ENCODE results near the gene CLDN9.

Gene CLDN9

DNA sequence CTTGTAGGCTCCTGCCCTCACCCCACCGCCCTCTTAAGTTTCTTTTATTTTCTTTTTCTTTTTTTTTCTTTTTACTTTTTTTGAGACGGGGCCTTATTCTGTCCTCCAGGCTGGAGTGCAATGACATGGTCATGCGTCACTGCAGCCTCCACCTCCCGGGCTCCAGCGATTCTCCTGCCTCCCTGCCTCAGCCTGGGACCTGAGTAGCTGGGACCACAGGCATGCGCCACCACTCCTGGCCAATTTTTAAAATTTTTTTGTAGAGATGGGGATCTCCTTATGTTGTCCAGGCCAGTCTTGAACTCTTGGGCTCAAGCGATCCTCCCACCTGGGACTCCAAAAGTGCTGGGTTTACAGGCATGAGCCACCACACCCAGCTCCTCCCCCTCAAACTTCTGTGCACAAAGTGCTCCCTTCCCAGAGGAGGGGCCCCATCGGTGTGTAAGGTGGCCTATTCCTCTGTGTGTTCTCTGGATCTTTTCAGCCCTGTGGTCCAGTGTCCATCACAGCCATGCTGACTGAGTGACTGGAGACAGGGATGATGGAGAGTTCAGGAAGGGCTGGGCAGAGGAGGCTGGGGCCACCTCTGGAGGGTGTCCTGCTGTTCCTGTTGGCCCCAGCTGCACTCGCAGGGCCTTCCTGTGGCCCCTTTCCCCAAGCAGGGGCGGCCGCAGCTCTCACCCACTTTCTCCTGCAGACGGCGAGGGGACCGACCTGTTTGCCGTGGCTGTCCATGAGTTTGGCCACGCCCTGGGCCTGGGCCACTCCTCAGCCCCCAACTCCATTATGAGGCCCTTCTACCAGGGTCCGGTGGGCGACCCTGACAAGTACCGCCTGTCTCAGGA is 43.8 kb downstream of the CLDN9 start:
- no peak for DNase-seq
- no peaks in the 10 kb centered on the region for H3K9me3 ChIP-seq
- TF ChIP-seq, protein P1, sequence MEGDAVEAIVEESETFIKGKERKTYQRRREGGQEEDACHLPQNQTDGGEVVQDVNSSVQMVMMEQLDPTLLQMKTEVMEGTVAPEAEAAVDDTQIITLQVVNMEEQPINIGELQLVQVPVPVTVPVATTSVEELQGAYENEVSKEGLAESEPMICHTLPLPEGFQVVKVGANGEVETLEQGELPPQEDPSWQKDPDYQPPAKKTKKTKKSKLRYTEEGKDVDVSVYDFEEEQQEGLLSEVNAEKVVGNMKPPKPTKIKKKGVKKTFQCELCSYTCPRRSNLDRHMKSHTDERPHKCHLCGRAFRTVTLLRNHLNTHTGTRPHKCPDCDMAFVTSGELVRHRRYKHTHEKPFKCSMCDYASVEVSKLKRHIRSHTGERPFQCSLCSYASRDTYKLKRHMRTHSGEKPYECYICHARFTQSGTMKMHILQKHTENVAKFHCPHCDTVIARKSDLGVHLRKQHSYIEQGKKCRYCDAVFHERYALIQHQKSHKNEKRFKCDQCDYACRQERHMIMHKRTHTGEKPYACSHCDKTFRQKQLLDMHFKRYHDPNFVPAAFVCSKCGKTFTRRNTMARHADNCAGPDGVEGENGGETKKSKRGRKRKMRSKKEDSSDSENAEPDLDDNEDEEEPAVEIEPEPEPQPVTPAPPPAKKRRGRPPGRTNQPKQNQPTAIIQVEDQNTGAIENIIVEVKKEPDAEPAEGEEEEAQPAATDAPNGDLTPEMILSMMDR (IDR thresholded peaks at IDR 0.05) = no peak
- H3K36me3 ChIP-seq = peaks cover 0 to 4% (median 0%) of the 10 kb centered on the region in 3 donors
- no peak overlapping the region for H3K27ac ChIP-seq
- H3K4me3 ChIP-seq = no peak overlapping the region
- intact Hi-C loops (cut with DNase I; ENCODE audit: low total_unique reads) = loop anchor here (5.0 kb wide), 1 partner anchor 66 kb away; no protein-coding TSS in a partner anchor
- H3K27me3 ChIP-seq = peaks cover 0 to 18% of the 10 kb centered on the region in 2 donors
- H3K4me1 ChIP-seq = peaks cover 0 to 24% (median 19%) of the 10 kb centered on the region in 4 donors

DNA sequence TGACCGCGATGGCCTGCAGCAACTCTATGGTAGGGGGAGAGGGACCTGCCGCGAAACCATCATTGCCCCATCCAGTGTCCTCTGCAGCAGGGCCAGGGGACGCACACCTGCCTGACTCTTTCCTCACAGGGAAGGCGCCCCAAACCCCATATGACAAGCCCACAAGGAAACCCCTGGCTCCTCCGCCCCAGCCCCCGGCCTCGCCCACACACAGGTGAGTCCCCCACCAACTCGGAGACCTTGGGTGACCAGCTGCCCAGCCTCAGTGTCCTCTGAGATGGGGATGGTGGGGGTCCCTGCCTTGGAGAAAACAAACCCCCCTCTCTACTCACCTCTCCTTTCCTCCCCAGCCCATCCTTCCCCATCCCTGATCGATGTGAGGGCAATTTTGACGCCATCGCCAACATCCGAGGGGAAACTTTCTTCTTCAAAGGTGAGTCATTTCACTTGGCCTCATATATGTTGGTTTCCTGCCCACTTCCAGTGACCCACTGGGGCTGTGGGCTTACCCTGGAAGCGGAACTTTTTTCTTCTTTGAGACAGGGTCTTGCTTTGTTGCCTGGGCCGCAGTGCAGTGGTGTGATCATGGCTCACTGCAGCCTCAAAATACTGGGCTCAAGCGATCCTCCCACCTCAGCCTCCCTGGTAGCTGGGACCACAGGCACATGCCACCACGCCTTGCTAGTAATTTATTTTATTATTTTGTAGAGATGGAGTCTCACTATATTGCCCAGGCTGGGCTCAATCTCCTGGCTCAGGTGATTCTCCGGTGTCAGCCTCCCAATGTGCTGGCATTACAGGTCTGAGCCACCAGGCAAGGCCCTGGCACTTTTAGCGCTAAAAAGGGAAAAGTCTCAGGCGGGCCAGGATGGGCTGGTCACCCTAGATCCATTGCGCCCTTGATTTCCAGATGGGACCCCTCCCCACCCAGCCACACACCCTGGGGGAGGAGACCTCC is 44.7 kb downstream of the CLDN9 start:
- no peaks in the 10 kb centered on the region for H3K9me3 ChIP-seq
- peaks cover 0 to 4% (median 0%) of the 10 kb centered on the region in 3 donors for H3K36me3 ChIP-seq
- DNase-seq = no peak
- H3K4me1 ChIP-seq = peaks cover 0 to 24% (median 19%) of the 10 kb centered on the region in 4 donors
- TF ChIP-seq, protein P1 (IDR thresholded peaks at IDR 0.05) = no peak
- no peak overlapping the region for H3K27ac ChIP-seq
- intact Hi-C loops (cut with DNase I; ENCODE audit: low total_unique reads) = loop anchor here (5.0 kb wide), 1 partner anchor 65 kb away; no protein-coding TSS in a partner anchor
- H3K4me3 ChIP-seq = no peak overlapping the region
- peaks cover 0 to 11% of the 10 kb centered on the region in 2 donors for H3K27me3 ChIP-seq

GRCh38 chr16:3058139-3059030 is 45.7 kb downstream of the CLDN9 start:
- TF ChIP-seq, protein P1 (IDR thresholded peaks at IDR 0.05) = no peak
- Histone ChIP-seq H3K27ac (peak overlapping the region; percentile 52 to 55), H3K4me3 (peak overlapping the region; percentile 56 to 73), H3K9me3 (no peaks in the 10 kb centered on the region), H3K4me1 (peaks cover 0 to 24% (median 19%) of the 10 kb centered on the region in 4 donors), H3K27me3 (peaks cover 0 to 11% of the 10 kb centered on the region in 2 donors), H3K36me3 (peaks cover 0 to 4% (median 0%) of the 10 kb centered on the region in 3 donors)
- peak in 1 of 2 donors; percentile 40 for DNase-seq
- intact Hi-C loops (cut with DNase I; ENCODE audit: low total_unique reads) = loop anchor here (5.0 kb wide), 1 partner anchor 64 kb away; no protein-coding TSS in a partner anchor

DNA sequence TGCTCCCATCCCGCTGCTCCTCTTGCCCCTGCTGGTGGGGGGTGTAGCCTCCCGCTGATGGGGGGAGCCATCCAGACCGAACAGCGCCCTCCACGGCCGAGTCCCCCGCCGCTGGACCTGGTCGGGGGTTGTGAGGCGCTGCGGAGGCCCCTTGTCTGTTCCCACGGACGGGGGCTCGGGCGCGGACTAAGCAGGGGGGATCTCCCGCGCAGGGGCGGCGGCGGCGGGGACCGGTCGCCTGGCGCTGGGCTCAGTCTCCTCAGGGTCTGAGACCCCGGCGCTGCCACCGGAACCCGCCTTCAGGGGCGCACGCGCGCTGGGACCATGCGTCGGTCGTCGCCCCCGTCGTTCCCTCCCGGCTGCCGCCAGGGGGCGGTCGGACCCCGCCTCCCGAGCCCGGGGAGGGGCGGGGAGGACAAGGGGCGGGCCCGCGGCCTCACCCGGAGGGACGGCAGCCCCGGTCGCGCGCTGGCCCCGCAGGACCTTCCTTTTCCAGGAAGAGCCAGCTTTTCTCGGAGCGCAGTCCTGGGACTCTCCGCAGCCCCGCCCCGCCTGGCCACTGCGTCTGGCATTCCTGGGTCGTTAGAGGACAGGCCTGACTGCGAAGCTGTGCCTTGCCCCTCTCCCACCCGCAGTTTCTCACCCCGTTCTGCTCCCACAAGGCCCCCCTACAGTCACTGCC is 46.5 kb downstream of the CLDN9 start:
- Histone ChIP-seq H3K9me3 (no peaks in the 10 kb centered on the region), H3K4me1 (peaks cover 0 to 24% (median 19%) of the 10 kb centered on the region in 4 donors), H3K27ac (peak overlapping the region; percentile 52 to 55), H3K27me3 (peaks cover 0 to 11% of the 10 kb centered on the region in 2 donors), H3K4me3 (peak overlapping the region; percentile 56 to 73), H3K36me3 (peaks cover 0 to under 1% (median 0%) of the 10 kb centered on the region in 3 donors)
- DNase-seq = peak; percentile 73 to 90
- TF ChIP-seq, protein P1 (IDR thresholded peaks at IDR 0.05) = peak; percentile 92 to 94
- intact Hi-C loops (cut with DNase I; ENCODE audit: low total_unique reads) = loop anchor here (5.0 kb wide), 1 partner anchor 63 kb away; no protein-coding TSS in a partner anchor
